Neutrophil (primary cell): ENCODE measurements around the gene ATXN1.

ENCODE experiments used
- H3K27ac ChIP-seq: fragments of 200-600 bp; sonication (generic); 2 replicates; pipeline ENCODE4 v1.5.1; 2016; ENCODE audit warnings: mild to moderate bottlenecking, moderate library complexity
- H3K27me3 ChIP-seq: fragments of 200-600 bp; sonication (generic); 2 replicates; pipeline ENCODE4 v1.6.0; 2016; ENCODE audit warnings: mild to moderate bottlenecking
- H3K36me3 ChIP-seq: fragments of 200-600 bp; sonication (generic); 2 replicates; pipeline ENCODE4 v1.5.1; 2017
- H3K4me1 ChIP-seq, 2 experiments: fragments of 200-600 bp in 1 of 2; sonication (generic) in 1 of 2; 1 replicate in 1 of 2; 2 replicates in 1 of 2; pipeline versions ENCODE4 v1.5.1 to v1.6.1; 2013 to 2016; ENCODE audit warnings: low read depth in 1 of 2, low read length in 1 of 2, mild to moderate bottlenecking in 1 of 2, moderate library complexity in 1 of 2; ENCODE audit not compliant: control insufficient read depth in 1 of 2, insufficient read depth in 1 of 2
- H3K4me3 ChIP-seq, 2 experiments: fragments of 200-600 bp in 1 of 2; sonication (generic) in 1 of 2; 1 replicate in 1 of 2; 2 replicates in 1 of 2; pipeline ENCODE4 v1.5.1; 2013 to 2016; ENCODE audit warnings: low read depth in 1 of 2, low read length in 1 of 2, mild to moderate bottlenecking in 1 of 2, moderate library complexity in 1 of 2
- H3K9me3 ChIP-seq: fragments of 200-600 bp; sonication (generic); 2 replicates; pipeline ENCODE4 v1.5.1; 2016
- TF ChIP-seq, protein P1 (sequence below): fragments of 200-600 bp; sonication (generic); IDR thresholded peaks from 2 replicates; pipeline ENCODE4 v1.5.1; 2016; ENCODE audit warnings: antibody characterized with exemption

Gene ATXN1

DNA sequence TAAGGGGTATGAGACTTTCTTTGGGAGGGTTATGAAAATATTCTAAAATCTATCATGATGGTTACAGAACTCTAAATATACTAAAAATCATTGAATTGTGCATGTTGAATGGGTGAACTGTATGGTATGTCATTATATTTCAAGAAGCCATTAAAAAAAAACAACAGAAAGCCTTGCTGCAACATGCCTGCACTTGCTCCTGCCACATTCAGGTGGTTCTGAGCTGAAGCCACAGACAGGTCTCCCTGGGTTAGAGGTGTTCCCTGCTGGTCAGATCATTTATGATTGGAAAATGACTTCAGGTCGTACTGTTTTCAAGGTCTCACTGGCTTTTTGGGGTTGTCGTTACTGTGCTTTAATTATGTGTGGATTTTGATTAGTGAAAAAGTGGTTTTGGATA lies 509.6 kb downstream of the ATXN1 start:
- no peak overlapping the region for H3K4me3 ChIP-seq
- no peaks in the 10 kb centered on the region for H3K9me3 ChIP-seq
- TF ChIP-seq, protein P1, sequence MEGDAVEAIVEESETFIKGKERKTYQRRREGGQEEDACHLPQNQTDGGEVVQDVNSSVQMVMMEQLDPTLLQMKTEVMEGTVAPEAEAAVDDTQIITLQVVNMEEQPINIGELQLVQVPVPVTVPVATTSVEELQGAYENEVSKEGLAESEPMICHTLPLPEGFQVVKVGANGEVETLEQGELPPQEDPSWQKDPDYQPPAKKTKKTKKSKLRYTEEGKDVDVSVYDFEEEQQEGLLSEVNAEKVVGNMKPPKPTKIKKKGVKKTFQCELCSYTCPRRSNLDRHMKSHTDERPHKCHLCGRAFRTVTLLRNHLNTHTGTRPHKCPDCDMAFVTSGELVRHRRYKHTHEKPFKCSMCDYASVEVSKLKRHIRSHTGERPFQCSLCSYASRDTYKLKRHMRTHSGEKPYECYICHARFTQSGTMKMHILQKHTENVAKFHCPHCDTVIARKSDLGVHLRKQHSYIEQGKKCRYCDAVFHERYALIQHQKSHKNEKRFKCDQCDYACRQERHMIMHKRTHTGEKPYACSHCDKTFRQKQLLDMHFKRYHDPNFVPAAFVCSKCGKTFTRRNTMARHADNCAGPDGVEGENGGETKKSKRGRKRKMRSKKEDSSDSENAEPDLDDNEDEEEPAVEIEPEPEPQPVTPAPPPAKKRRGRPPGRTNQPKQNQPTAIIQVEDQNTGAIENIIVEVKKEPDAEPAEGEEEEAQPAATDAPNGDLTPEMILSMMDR: no peak
- H3K36me3 ChIP-seq: no peaks in the 10 kb centered on the region
- no peak overlapping the region for H3K27ac ChIP-seq
- H3K27me3 ChIP-seq: no peaks in the 10 kb centered on the region
- no peaks in the 10 kb centered on the region for H3K4me1 ChIP-seq

DNA sequence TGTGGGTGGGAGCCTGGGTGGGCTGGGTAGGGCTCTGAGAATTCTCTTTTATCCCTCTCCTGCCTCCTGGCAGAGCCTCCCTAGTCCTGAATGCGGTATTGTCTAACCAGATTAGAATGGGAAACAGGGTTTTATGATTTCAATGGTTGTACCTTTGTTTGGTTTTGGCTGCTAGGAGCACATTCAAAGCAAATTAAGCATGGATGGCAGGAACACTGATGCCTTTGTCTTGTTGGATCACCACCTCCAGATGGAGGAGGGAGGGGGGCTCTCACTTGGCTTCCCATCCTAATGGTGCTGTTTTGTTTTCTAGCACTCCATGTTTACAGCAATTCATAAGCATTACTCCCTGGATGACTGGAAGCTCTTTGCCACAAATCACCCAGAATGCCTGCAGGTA lies 511.3 kb downstream of the ATXN1 start:
- no peak overlapping the region for H3K27ac ChIP-seq
- H3K27me3 ChIP-seq: no peaks in the 10 kb centered on the region
- TF ChIP-seq, protein P1: no peak
- no peaks in the 10 kb centered on the region for H3K36me3 ChIP-seq
- no peak overlapping the region for H3K4me3 ChIP-seq
- H3K9me3 ChIP-seq: no peaks in the 10 kb centered on the region
- no peaks in the 10 kb centered on the region for H3K4me1 ChIP-seq
